Activated gamma-delta T cell treated with Interleukin-2 at 50 U/mL for 16 hours (primary cell): ENCODE measurements around the gene RNF169.
"Not testable (repeated sequence)": the region's sequence is repeated elsewhere in the genome, so short reads cannot be mapped to it uniquely, and the experiment has no call there.

Experiments
- DNase-seq: peaks from one replicate; pipeline ENCODE4 v3.0.0-alpha.2; 2020

RNF169 gene

DNA sequence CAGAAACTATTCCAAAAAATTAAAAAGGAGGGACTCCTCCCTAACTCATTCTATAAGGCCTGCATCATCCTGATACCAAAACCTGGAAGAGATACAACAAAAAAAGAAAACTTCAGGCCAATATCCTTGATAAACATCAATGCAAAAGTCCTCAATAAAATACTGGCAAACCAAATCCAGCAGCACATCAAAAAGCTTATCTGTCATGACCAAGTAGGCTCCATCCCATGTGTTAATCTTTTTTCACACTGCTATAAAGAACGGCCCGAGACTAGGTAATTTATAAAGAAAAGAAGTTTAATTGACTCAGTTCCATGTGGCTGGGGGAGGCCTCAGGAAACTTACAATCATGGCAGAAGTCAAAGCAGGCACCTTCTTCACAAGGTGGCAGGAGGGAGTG lies 76.9 kb downstream of the RNF169 start:
- DNase-seq, result not testable (repeated sequence)

DNA sequence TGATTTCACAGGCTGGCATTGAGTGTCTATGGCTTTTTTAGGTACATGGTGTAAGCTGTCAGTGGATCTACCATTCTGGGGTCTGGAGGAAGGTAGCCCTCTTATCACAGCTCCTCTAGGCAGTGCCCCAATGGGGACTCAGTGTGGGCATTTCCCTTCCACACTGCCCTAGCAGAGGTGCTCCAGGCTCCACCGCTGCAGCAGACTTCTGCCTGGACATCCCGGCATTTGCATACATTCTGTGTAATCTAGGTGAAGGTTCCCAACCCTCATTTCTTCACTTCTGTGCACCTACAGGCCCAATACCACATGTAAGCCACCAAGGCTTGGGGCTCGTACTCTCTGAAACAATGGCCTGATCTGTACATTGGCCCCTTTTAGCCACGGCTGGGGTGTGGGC lies 78.3 kb downstream of the RNF169 start:
- no peak for DNase-seq

DNA sequence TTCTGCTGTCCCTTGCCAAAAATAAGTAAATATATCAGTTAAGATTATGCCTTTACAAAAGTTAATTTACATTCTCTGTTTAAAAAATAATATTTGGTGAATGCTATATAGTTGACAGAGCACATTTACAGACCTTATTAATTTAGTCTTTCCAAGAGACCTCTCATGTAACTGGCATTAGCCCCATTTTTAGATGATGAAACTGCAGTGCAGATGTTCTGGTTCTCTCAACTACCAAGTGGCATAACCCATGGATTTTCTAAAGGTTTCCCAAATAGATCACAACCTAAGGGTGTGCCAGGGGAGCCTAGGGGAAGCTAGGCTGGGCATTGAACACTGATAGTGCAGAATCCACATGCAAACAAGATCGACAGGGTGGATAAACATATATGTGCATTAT lies 88.5 kb downstream of the RNF169 start:
- no peak for DNase-seq

DNA sequence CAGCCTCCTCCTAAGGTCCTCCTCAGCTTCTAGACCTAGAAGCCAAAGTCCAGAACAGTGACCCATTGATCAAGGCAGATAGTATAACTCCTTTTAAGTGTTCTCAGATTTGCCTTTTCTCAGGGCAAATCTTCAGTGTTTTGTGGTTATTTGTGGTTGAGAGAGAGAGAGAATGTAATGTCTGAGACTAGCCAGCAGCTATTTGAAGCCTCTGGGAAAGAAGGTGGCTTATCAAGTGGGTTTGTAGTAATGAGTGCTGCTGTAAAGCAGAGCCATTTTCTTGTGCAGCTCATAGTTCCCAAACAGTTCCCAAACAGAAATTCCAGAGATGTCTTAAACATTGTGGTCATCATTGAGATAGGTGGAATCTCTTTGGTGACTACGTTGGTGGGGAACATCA lies 89.5 kb downstream of the RNF169 start:
- DNase-seq, result no peak

DNA sequence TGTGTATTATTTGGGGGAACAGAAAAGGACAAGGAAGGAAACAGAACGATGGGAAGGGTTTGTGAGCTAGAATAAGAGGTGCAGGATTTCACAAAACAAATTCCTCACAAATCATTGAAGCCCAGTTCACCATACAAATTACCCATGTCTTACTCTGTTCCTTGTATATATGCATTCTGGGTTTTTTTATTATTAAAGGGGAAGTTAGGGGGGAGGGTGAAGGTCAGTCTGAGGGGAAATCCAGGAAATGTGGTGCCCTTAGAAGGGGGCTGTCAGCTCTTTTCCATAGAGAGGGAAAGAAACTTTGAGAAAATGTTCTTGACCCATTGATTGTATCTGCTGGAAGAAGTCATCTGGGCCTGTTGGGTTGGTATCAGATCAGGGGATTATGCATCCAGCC lies 90.8 kb downstream of the RNF169 start:
- no peak for DNase-seq

DNA sequence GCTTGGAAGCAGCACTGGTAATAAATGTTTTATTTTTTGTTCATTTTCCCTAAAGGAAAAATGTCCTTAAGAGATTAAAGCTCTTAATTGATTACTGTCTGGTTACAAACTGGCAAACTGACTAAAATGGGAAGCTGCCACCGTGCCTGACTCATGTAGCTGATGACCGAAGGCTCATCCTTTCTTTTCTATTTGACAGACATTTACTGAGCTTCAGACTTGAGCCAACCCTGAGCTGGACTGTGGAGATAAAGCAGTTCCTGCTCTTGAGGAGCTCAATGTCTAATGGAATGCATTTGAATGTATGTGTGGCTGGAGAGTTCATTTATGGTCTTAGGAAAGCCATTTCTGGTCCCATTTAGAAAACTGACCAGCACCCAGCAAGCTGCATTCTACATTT lies 91.3 kb downstream of the RNF169 start:
- no peak for DNase-seq

DNA sequence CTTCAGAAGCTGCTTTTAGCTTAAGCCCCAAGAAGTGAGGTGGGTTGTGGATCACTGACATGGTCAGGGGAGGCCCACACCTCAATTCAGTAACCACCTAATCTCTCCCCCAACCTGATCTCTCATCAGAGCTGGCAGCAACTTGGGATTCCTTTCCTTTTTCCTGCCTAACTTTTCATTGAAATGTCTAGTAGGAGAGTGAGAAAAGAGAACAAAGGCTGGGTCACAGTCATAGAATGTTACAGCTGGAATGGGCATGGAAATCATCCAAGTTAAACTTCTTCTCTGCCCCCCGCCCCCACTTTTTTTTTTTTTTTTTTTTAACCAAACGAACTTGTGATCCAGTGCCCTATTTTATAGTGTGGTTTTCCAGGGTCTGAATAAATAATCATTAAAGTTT lies 91.8 kb downstream of the RNF169 start:
- DNase-seq, result no peak

DNA sequence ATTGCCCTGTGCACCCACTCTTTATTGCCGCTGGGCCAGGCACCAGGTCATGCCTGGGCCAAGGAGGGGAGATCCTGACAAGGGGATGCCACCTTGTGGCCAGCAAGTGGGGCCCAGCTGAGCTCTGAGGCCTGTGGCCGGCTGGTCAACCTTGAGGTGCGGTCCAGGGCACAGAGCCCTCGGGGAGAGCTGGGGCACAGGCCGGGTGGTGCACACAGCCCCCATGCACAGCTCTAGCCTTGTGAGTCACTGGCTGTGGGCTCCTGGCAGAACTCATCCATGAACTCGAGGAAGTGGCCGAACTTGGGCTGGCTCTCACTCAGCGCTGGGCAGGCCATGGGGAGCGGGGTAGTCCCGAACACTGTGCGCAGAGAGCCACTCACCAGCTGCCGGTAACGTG lies 94.3 kb downstream of the RNF169 start:
- no peak for DNase-seq

DNA sequence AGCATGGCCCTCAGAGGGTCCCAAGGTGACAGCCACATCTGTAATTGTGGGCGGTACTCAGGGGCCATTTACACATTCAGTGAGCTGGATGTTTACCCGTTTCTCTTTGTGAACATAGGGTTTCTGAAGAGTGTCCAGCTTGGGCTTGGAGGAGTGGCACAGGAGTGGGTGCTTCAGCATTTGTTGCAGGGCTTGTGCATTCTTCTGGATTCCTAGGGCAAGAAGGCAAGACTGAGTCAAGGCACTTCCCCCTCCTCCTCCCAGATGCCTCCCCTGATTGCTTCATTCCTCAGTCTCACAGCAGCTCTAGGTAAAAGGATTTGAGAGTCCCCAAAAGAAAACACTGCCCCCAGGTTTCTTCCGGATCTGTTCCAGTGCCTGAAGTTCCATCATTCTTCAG lies 95.4 kb downstream of the RNF169 start:
- DNase-seq, result no peak

DNA sequence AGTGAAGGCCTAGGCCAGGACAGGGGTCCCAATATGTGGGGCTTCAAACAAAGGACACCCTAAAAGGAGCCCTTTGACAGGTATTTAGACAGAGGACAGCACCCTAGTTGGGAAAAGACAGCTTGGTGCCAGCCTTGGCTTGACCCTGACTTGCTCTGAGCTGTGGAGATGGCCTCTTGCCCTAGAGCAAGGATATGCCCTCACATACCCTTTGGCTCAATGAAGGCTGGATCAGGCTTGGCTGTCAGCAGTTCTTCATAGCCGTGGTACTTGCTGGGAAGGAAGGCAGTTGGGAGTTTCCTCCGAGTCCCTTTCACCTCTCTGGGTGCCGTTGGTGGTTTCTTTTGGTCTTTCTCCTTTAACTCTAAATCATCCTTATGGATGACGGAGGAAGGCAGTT lies 96.2 kb downstream of the RNF169 start:
- DNase-seq, result no peak

DNA sequence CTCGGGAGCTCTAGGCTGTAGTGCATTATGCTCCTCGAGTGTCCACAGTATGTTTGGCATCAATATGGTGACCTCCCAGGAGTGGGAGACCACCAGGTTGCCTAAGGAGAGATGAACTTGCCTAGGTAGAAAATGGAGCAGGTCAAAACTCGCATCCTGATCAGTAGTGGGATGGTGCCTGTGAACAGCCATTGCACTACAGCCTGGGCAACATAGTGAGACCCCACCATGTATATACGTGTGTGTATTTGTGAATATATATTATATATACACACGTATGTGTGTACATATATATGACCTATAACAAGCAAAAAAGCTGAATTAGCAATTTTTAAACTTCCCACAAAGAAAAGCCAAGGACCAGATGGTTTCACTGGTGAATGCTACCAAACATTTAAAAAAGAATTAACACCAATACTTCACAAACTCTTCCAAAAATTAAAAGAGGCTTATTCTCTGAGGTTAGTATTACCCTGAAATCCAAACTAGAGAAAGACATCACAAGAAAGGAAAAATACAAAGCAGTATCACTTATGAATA lies 97.4 kb downstream of the RNF169 start:
- DNase-seq, result no peak

DNA sequence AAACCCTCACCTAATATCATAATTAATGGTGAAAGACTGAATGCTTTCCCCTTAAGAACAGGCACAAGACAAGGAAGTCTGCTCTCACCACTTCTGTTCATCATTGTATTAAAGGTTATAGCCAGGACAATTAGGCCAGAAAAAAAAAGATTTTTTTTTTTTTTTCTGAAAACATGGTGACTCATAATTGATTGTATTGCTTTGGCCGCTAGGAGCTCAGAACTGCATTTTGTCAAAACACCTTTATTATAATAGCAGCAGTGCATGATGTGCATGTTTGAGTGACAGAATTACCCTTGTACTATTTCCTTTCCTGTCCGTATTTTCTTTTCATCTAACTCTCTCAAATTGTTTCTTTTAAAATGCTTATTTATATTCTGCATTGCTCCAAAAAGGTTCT lies 98.1 kb downstream of the RNF169 start:
- DNase-seq, result no peak

DNA sequence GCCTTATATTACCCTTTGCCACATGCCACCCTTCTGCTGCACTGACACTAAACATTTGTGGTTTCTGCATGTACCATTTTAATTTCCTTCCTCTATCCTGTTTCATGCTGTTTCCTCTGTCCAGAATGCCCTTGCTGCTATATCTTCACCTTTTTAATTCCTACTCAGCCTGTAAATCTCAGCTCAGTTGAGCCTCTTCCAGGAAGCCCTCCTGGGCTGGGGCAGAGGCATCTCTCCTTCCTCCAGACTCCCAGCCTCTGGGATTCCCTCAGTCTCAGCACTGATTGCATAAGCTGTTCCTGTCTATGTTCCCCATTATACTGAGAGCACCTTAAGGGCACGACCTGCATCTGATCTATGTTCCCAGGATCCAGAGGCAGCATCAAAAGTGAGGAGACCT lies 98.7 kb downstream of the RNF169 start:
- DNase-seq, result no peak

DNA sequence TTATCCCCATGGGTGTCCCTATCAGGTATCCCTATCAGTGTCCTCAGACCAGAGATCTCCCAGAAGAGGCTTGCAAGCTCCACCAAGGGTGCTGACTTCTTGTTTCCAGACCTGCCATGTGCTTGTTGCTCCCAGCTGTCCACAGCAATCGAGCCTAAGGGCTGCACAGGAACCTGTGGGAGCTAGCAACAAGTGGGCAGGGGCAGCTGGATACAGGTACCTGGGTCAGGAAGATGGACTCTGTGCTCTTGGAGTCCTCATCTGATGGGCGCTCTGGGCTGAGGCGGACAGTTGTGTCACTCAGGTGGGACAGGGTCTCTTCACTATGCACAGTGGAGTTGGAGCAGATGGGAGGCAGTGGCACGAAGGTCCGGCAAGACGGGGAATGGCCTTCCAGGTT lies 99.2 kb downstream of the RNF169 start:
- no peak for DNase-seq

DNA sequence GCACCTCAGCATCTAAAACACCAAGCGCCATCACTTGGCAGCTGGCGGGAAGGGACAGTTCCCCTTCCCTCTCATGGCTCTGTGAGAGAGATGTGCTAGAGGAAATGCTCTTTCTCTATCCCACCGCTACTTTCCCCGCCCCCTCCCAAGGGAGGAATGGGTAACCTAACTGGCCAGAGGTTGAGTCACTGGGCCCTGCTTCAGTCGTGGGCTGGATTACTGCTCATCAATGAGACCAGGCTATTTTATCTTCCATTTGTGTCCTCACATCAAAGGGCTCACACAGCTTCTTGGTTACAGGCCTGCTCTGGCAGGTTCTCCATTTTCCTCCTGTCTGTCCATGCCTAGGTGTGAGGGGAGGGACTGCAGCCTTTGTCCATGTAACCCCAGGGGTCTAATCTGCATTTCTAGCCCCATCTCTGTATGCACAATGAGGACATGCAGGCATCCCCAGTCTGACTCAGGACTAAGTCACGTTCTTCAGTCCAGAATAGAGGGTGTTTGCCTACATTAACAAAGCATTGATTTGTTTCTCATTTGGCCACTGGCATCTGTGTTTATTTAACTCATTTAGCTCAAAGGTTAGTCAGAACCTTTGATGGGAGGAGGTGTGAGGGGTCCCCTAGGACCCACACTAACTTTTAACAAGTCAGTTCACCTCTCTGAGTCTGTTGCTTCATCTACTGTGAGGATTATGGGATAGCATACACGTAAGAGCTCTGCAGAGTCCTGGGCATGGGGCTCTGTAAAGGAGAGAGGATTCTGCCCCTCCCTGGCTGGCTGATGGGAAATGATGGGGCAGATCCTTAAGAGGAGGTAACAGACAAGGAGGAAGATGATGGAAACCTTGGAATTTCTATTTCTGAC lies 101.1 kb downstream of the RNF169 start:
- DNase-seq, result no peak

DNA sequence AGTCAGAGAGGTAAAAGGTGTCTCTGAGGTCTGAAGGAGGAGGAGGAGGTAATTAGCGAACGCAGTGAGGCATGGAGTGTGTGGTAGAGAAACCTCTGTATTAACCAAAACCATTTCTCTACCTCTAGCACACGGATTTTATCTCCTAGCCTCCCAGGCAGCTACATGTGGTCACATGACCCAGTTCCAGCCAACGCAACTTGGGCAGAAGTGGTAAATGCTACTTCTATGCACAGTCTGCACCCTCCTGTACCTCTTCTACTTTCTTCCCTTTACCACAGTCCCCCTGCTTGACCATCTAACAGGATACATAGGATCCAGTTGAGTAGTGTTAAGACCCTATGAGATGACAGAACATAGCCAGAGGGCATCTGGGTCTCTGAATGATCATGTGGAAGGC lies 104.6 kb downstream of the RNF169 start:
- DNase-seq, result no peak

DNA sequence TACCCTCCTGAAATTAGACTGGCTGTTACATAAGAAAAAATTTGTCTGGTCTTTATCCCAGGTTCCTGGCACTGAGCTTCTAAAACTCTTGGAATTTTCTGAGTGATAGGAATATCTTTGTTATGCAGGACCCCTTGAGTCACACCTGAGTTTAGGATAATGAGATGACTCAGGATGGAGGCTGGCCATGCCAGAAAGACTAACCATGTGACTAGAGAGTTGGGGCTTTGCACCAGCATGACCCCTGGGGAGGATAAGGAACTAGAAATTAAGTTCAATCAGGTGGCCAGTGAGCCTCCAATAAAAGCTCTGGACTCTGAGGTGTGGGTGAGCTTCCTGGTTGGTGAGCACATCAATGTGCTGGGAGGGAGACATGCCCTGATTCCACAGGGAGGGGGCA lies 112.1 kb downstream of the RNF169 start:
- no peak for DNase-seq

DNA sequence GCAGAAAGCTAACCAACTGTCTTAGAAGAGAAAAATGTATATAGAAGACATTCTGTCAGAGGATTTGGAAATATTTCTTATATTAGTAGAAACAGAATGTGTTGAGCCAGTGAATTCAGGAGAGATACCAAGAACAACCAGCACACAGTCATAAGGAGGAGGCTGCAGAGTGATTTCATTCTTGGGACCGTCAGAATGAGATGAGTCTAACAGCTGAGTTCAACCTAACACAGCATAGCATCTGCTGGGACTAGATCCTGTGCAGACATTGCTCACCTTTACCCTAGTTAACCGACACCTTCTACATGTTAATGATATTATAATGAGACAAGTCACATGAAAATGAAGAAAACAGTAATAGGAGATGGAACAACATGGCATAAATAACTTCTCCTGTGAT lies 114.8 kb downstream of the RNF169 start:
- DNase-seq, result no peak

DNA sequence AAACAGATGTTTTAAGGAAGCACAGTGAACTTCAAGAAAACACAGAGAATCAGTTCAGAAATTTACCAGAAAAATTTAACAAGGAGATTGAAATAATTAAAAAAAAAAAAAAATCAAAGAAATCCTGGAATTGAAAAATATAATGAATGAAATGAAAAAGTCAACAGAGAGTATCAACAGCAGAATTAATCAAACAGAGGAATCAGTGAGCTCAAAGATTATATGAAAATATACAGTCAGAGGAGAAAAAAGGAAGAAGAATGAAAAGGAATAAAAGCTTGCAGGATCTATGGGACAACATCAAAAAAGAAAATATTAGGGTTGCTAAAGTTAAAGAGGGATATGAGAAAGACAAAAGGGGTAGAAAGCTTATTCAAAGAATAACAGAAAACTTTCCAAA lies 117.9 kb downstream of the RNF169 start:
- DNase-seq, result no peak

DNA sequence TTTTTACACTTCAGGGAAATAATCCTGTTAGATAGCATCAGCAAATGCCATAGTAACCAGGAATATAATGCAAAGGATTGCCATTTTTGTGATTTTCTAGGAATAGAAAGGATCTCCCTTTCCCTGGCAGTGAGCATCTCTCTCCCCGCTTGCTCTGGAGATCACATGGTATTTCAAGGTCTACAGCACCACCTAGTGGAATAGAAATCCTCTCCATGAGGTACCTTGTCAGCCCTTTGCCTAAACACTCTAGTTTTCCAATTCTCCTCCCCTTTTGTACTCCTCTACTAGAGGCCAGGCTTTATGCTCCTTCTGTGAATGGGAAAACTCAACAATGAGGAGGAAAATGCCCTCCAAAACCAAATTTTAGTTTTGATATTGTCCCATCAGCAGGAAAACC lies 121.8 kb downstream of the RNF169 start:
- DNase-seq, result no peak

DNA sequence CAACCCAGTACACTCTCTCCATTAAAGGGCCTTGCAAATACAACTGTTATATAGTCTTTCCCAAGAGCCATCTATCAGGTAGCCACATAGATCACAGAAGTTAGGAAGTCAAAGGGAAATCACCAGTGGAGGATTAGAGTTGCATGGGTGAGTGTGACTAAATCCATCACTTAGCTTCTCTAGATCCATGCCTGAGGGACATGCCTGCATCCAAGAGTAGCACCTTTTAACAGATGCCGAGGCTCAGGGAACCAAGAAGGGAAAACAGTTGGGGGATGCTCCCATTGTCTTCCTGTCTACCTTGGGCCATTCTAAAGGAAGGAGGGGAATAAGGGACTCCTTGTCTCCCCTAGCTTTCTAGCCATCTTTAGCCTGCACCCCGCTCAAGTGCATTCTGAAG lies 122.4 kb downstream of the RNF169 start:
- DNase-seq, result no peak

DNA sequence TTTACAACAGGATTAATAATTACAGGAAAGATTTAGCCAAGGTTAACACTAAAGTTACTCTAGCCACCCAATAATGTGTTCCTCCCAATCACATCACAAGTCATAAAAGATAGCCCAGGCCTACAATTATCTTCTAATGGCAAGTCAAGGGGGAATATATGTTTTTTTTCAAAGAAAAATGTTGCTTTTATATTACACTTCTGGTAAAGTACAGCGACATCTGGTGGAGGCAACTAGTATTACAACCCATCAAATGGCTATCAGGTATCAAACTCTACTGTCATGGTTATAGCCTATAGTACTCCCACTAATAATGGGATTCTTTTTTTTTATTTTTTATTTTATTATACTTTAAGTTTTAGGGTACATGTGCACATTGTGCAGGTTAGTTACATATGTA lies 128.5 kb downstream of the RNF169 start:
- DNase-seq, result no peak
